ENCODE measurements around the gene PTPN7.

The PTPN7 gene

GRCh38 chr1:202133001-202133400 is 27.4 kb downstream of the PTPN7 start:
- in situ Hi-C loops (cut with MboI; ENCODE audit: low sequenced_read_pairs) = no loop called here

DNA sequence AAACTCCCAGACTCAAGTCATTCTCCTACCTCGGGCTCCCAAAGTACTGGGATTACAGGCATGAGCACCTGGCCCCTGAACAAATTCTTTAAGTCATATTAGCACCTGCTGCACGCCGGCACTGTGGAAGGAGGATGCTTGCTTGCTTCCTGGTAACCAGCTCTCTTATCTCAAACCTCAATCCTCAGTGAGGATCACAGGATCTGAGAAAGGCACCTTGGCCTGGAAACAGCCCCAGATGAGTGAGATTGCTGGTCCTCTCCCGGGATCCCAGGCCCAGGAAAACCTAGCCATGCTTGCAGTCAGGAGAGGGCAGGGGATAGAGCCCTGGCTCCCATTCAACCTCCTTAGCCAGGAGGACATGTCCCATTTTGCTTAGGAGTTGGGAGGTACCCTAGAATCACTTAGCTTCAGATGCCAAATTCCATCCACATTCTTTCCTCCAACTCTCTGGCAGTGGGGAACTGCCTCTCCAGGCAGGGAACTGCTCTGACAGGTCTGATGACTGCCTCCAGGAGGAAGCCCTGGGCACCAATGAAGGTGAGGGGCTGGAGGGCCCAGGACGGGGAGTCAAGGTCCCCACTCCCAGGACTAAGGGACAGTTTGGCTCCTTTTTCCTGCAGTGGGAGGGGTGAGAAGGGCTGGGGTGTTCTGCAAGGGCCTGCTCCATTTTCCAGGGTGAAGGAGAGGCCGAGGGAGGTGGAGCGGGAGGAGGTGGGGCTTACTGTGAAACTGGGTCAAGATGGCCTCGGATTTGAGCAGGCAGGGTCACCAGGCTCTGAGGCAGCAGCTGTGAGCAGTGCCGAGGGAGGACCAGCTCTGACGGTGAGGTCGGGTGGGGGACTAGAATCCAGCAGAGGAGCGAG is 28.2 kb downstream of the PTPN7 start:
- in situ Hi-C loops (cut with MboI; ENCODE audit: low sequenced_read_pairs) = no loop called here

DNA sequence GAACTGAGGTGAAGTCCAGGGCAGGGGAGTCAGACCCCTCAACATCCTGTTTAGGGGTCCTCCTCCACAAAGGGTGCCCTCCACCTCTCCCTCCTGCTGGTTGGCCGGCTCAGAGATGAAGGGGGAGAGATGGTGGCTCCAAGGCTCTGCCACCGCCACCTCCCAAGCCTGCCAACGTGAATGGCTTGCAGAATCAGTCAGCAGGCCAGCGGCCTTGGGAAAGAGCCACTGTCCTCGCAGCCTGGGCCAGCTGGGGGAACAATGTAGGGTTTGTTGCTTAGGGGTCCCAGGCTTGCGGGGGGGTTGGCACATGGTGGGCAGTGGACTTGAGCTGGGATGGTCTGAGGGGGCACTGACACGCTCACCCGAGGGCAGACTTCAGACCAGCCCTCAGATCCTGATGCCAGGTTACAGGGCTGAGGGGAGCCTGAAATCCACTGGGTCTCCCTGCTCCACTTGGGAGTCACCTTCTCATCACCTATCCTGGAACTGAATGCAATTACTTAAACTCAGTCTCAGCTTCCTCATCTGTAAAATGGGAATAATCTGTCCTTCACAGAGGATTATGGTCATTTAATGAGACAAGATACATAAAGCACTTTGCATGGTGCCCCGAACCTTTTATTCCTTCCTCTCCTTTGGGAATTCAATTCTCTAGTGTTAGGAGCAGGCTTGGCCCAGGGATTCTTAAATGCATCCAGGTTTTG is 29.4 kb downstream of the PTPN7 start:
- in situ Hi-C loops (cut with MboI; ENCODE audit: low sequenced_read_pairs) = no loop called here

- in situ Hi-C loops (cut with MboI; ENCODE audit: low sequenced_read_pairs) = no loop called here
These were observed 30.1 kb downstream of the PTPN7 start for GRCh38 chr1:202130297-202130721.

GRCh38 chr1:202129453-202130296 is 30.7 kb downstream of the PTPN7 start:
- in situ Hi-C loops (cut with MboI; ENCODE audit: low sequenced_read_pairs) = no loop called here

DNA sequence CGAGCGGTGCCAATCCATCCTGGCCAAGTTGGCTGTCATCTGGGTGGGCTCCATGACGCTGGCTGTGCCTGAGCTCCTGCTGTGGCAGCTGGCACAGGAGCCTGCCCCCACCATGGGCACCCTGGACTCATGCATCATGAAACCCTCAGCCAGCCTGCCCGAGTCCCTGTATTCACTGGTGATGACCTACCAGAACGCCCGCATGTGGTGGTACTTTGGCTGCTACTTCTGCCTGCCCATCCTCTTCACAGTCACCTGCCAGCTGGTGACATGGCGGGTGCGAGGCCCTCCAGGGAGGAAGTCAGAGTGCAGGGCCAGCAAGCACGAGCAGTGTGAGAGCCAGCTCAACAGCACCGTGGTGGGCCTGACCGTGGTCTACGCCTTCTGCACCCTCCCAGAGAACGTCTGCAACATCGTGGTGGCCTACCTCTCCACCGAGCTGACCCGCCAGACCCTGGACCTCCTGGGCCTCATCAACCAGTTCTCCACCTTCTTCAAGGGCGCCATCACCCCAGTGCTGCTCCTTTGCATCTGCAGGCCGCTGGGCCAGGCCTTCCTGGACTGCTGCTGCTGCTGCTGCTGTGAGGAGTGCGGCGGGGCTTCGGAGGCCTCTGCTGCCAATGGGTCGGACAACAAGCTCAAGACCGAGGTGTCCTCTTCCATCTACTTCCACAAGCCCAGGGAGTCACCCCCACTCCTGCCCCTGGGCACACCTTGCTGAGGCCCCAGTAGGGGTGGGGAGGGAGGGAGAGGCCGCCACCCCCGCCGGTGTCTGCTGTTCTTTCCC is 32.4 kb downstream of the PTPN7 start:
- in situ Hi-C loops (cut with MboI; ENCODE audit: low sequenced_read_pairs) = no loop called here

- in situ Hi-C loops (cut with MboI; ENCODE audit: low sequenced_read_pairs) = no loop called here
These were observed 33.3 kb downstream of the PTPN7 start for GRCh38 chr1:202127061-202127460.

- in situ Hi-C loops (cut with MboI; ENCODE audit: low sequenced_read_pairs) = no loop called here
These were observed 34.0 kb downstream of the PTPN7 start for GRCh38 chr1:202126426-202126825.

GRCh38 chr1:202125611-202126010 is 34.8 kb downstream of the PTPN7 start:
- in situ Hi-C loops (cut with MboI; ENCODE audit: low sequenced_read_pairs) = no loop called here

- in situ Hi-C loops (cut with MboI; ENCODE audit: low sequenced_read_pairs) = loop anchor here (5.0 to 25.0 kb wide), 2 partner anchors 117 to 237 kb away; partner anchors contain the start of gene SHISA4
These were observed 36.3 kb downstream of the PTPN7 start for GRCh38 chr1:202124142-202124541.

- in situ Hi-C loops (cut with MboI; ENCODE audit: low sequenced_read_pairs) = loop anchor here (5.0 to 25.0 kb wide), 2 partner anchors 116 to 236 kb away; partner anchors contain the start of gene SHISA4
These were observed 37.0 kb downstream of the PTPN7 start for GRCh38 chr1:202123336-202123813.

DNA sequence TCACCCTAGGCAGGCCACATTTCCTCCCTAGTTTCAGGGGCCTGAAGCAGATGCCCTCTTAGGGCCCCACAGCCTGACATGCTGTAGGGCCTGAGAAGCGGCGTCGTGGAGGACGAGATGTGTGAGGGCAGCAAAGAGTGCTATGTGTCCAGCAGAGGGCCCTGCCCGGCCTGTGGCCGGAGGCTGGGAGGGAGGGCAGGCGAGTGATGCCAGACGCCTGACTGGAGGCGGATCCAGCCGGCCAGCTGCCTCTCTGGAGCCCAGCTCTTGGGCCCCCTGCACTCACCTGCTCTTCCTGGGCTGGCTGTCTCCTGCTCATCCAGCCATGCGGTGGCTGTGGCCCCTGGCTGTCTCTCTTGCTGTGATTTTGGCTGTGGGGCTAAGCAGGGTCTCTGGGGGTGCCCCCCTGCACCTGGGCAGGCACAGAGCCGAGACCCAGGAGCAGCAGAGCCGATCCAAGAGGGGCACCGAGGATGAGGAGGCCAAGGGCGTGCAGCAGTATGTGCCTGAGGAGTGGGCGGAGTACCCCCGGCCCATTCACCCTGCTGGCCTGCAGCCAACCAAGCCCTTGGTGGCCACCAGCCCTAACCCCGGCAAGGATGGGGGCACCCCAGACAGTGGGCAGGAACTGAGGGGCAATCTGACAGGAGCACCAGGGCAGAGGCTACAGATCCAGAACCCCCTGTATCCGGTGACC is 37.6 kb downstream of the PTPN7 start, which contains the start of gene GPR37L1:
TSS of gene GPR37L1 (plus strand) at position 279 of the 697 bp plus-strand sequence. CDS start at position 326, 47 bp downstream.
- in situ Hi-C loops (cut with MboI; ENCODE audit: low sequenced_read_pairs) = loop anchor here (5.0 to 25.0 kb wide), 2 partner anchors 115 to 235 kb away; partner anchors contain the start of gene SHISA4

DNA sequence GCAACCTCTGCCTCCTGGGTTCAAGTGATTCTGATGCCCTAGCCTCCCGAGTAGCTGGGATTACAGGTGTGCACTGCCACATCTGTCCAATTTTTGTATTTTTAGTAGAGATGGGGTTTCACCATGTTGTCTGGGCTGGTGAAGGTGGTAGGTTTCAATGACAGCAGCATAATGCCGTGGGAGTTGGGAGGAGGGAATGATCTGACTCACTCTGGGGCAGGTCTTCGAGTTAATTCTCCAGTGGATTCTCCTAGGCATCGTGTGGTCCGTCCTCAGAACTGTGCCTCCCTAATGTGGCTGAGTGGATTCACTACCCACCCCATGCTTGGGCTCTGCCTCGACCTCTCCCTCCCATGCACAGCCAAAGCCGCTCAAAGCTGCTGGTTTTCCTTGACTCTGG is 39.4 kb downstream of the PTPN7 start:
- in situ Hi-C loops (cut with MboI; ENCODE audit: low sequenced_read_pairs) = loop anchor here (5.0 to 25.0 kb wide), 2 partner anchors 114 to 234 kb away; partner anchors contain the start of gene SHISA4

DNA sequence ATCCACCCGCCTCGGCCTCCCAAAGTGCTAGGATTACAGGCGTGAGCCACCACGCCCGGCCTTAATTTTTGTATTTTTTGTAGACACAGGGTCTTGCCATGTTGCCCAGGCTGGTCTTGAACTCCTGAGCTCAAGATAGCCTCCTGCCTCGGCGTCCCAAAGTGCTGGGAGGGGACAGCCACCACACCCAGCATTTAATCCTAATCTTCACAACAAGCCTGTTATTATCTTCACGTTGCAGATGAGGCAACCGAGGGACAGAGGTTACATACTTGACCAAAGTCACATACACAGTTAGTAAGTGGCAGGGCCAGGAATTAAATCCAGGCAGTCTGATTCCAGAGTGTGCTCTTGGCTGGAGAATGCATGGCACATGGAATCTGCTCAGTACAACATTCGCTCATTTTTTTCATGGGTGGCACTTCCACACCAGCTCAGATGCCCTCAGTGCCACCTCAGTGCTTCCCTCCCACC is 42.5 kb downstream of the PTPN7 start:
- in situ Hi-C loops (cut with MboI; ENCODE audit: low sequenced_read_pairs) = loop anchor here (25.0 kb wide), 1 partner anchor 231 kb away; the partner anchor contains the start of gene SHISA4

GRCh38 chr1:202116287-202116686 is 44.1 kb downstream of the PTPN7 start:
- in situ Hi-C loops (cut with MboI; ENCODE audit: low sequenced_read_pairs) = loop anchor here (25.0 kb wide), 1 partner anchor 229 kb away; the partner anchor contains the start of gene SHISA4

GRCh38 chr1:202113690-202114300 is 46.6 kb downstream of the PTPN7 start:
- in situ Hi-C loops (cut with MboI; ENCODE audit: low sequenced_read_pairs) = loop anchor here (25.0 kb wide), 1 partner anchor 226 kb away; the partner anchor contains the start of gene SHISA4

- in situ Hi-C loops (cut with MboI; ENCODE audit: low sequenced_read_pairs) = loop anchor here (25.0 kb wide), 1 partner anchor 226 kb away; the partner anchor contains the start of gene SHISA4
These were observed 47.3 kb downstream of the PTPN7 start for GRCh38 chr1:202112859-202113689.

Data from HL-60/S4 (cell line).